Measurements from ENCODE around the gene AP2A1. TPM values are rescaled to one million over a fixed set of nuclear protein-coding genes. Genes with fewer than 3 reads are reported as not detected.
A peak's percentile ranks its signal among the peaks of the same experiment; 100 is the strongest.

The AP2A1 gene
- total RNA-seq, 6 donors from 2014 or later = 46.0 to 113 (median 77.6) TPM

- Histone ChIP-seq H3K4me1 (peaks cover 0 to 8% (median 4%) of the 10 kb centered on the region in 4 donors), H3K27me3 (no peaks in the 10 kb centered on the region), H3K4me3 (no peak overlapping the region), H3K36me3 (peaks cover 5 to 53% (median 31%) of the 10 kb centered on the region in 4 donors), H3K27ac (no peak overlapping the region), H3K9me3 (no peaks in the 10 kb centered on the region)
- WGBS, 2 donors = 81 to 91% methylated on average over 6 of the region's 6 CpGs
- no peak for TF ChIP-seq EP300 (IDR thresholded peaks at IDR 0.05)
- TF ChIP-seq POLR2AphosphoS5 (IDR thresholded peaks at IDR 0.05) = no peak
- ATAC-seq (ENCODE audit: low FRiP score in 2 of 2) = no peak
- DNase-seq = no peak
Observed at GRCh38 chr19:49824662-49825061, 57.9 kb downstream of the AP2A1 start.

- TF ChIP-seq POLR2AphosphoS5 (IDR thresholded peaks at IDR 0.05) (no peak), POLR2A (IDR thresholded peaks at IDR 0.05) (no peak), CTCF (IDR thresholded peaks at IDR 0.05) (no peak)
Observed at GRCh38 chr19:49827034-49827433, 60.2 kb downstream of the AP2A1 start.

DNA sequence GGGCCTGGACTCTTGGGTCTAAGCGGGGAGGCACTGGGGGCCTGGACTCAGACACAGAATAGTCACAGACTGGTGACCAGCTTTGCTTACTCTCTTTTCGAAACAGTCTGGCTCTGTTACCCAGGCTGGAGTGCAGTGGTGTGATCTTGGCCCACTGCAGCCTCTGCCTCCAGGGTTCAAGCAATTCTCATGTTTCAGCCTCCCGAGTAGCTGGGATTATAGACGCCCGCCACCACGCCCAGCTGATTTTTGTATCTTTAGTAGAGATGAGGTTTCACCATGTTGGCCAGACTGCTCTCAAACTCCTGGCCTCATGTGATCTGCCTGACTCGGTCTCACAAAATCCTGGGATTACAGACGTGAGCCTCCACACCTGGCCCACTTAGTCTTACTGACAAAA is 62.4 kb downstream of the AP2A1 start:
- peaks cover 14 to 80% (median 60%) of the 10 kb centered on the region in 4 donors for H3K36me3 ChIP-seq
- H3K4me3 ChIP-seq = no peak overlapping the region
- TF ChIP-seq POLR2A (IDR thresholded peaks at IDR 0.05) (no peak), POLR2AphosphoS5 (IDR thresholded peaks at IDR 0.05) (no peak), CTCF (IDR thresholded peaks at IDR 0.05) (no peak), EP300 (IDR thresholded peaks at IDR 0.05) (no peak)
- 92 to 96% methylated on average over 6 to 8 of the region's 8 CpGs for WGBS, 2 donors
- no peak overlapping the region for H3K27ac ChIP-seq
- H3K27me3 ChIP-seq = no peaks in the 10 kb centered on the region
- peaks cover 0 to 4% (median 0%) of the 10 kb centered on the region in 4 donors for H3K4me1 ChIP-seq
- ATAC-seq (ENCODE audit: low FRiP score in 2 of 2) (no peak), DNase-seq (no peak)
- no peaks in the 10 kb centered on the region for H3K9me3 ChIP-seq

More at GRCh38 chr19:49827034-49827433, 60.2 kb downstream of the AP2A1 start:
- H3K4me1 ChIP-seq = peaks cover 0 to 3% (median 0%) of the 10 kb centered on the region in 4 donors
- ATAC-seq (ENCODE audit: low FRiP score in 2 of 2) = no peak
- H3K4me3 ChIP-seq = no peak overlapping the region
- 94 to 99% methylated on average over 8 to 14 of the region's 14 CpGs for WGBS, 2 donors
- H3K27me3 ChIP-seq = no peaks in the 10 kb centered on the region
- H3K9me3 ChIP-seq = no peaks in the 10 kb centered on the region
- H3K36me3 ChIP-seq = peaks cover 12 to 72% (median 50%) of the 10 kb centered on the region in 4 donors
- no peak for DNase-seq
- H3K27ac ChIP-seq = no peak overlapping the region

DNA sequence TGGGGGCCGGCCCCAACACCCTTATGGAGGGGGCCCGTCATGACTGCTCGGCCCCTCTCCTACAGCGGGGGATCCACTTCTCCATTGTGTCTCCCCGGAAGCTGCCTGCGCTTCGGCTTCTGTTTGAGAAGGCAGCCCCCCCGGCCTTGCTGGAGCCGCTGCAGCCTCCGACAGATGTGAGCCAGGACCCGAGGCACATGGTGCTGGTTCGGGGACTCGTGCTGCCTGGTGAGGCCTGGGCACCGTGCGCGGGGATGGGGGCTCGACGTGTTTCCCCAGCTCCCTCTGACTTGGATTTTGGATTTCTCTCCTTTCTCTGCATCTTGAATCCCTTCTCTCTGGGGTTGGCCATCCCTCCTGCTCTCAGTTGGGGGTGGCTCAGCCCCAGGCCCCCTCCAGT is 62.9 kb downstream of the AP2A1 start:
- TF ChIP-seq CTCF (IDR thresholded peaks at IDR 0.05) = no peak
- TF ChIP-seq POLR2AphosphoS5 (IDR thresholded peaks at IDR 0.05) = no peak
- TF ChIP-seq POLR2A (IDR thresholded peaks at IDR 0.05) = no peak
- TF ChIP-seq EP300 (IDR thresholded peaks at IDR 0.05) = no peak
- Histone ChIP-seq H3K4me3 (no peak overlapping the region), H3K4me1 (peaks cover 0 to 4% (median 0%) of the 10 kb centered on the region in 4 donors), H3K9me3 (no peaks in the 10 kb centered on the region), H3K27ac (no peak overlapping the region), H3K36me3 (peaks cover 14 to 80% (median 64%) of the 10 kb centered on the region in 4 donors), H3K27me3 (no peaks in the 10 kb centered on the region)
- no peak for ATAC-seq (ENCODE audit: low FRiP score in 2 of 2)
- 97 to 98% methylated on average over 16 to 18 of the region's 18 CpGs for WGBS, 2 donors
- DNase-seq = no peak

DNA sequence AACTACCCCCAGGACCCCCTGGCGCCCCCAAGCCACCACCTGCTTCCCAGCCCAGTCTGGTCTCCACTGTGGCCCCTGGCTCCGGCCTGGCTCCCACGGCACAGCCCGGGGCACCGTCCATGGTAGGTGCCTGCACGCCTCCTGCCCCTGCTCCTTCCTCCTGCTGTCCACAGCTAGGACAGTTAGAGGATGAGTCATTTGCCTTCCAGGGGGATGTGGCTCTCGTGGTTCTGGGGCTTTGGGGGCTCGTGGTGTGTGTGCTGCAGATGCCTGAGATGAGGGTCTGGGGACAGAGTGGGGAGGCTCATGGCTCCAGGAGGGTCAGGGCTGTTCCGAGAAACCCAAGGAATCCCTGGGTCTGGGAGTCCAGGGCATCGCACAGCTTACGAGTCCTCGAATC is 64.0 kb downstream of the AP2A1 start:
- Histone ChIP-seq H3K27ac (no peak overlapping the region), H3K4me3 (no peak overlapping the region), H3K4me1 (peaks cover 0 to 4% (median 0%) of the 10 kb centered on the region in 4 donors), H3K27me3 (no peaks in the 10 kb centered on the region), H3K9me3 (no peaks in the 10 kb centered on the region), H3K36me3 (peaks cover 19 to 88% (median 73%) of the 10 kb centered on the region in 4 donors)
- 91 to 95% methylated on average over 9 to 10 of the region's 12 CpGs for WGBS, 2 donors
- TF ChIP-seq POLR2A (IDR thresholded peaks at IDR 0.05) = no peak
- no peak for TF ChIP-seq POLR2AphosphoS5 (IDR thresholded peaks at IDR 0.05)
- TF ChIP-seq EP300 (IDR thresholded peaks at IDR 0.05) = no peak
- no peak for TF ChIP-seq CTCF (IDR thresholded peaks at IDR 0.05)
- peak in 1 of 2 donors; percentile 15 for ATAC-seq (ENCODE audit: low FRiP score in 2 of 2)
- no peak for DNase-seq
